Stomach (tissue), 4 donors: ENCODE results near the gene ARHGEF2.

Experiments used
- CTCF ChIP-seq, 7 experiments: fragments of 450-650 bp in 4 of 7; fragments of 200-600 bp in 3 of 7; sonication (generic) in 3 of 7; IDR thresholded peaks; one replicate each; pipeline ENCODE4 v1.5.1; 2016 to 2019; ENCODE audit warnings: antibody characterized with exemption in 7 of 7, control low read depth in 2 of 7, mild to moderate bottlenecking in 1 of 7
- EP300 ChIP-seq: sonication (generic); formaldehyde crosslinking; IDR thresholded peaks from one replicate; pipeline ENCODE4 v1.6.1; 2017; ENCODE audit warnings: antibody characterized with exemption
- POLR2AphosphoS5 ChIP-seq, 3 donors: sonication (generic); formaldehyde crosslinking; IDR thresholded peaks; one replicate each; pipeline ENCODE4 v1.6.1; 2016; ENCODE audit warnings: antibody characterized with exemption in 3 of 3

DNA sequence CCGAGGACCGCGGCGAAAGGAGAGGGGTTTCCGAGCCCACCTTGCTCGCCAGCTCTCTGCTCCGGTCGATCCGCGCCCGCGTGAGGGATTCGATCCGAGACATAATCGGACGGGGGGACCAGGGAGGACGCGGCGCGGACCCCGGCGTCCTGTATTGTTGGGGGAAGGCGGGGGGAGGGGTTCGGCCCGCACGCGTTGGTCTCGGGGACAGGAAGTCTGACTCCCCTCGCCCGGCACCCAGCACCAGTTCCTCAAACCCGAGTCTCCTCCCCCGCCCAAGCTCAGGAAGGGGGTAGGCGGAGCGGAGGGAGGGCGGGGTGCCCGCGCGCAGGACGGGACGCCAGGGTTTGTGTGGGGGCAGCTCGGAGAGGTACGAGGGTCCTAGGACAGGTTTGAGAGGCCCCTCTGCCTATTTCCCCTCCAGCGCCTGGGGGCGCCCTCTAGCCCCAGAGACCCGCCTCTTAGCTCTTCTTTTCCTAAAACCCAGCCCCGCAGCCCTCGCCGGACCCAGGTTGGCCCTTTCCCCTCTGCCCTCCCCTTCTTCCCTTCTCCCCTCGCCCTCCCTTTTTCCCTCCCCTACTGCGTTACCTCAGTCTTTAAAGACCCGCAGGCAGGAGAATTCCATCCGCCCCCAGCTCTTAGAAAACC is at the start of gene ARHGEF2:
- TF ChIP-seq CTCF (IDR thresholded peaks at IDR 0.05) (peak in 1 of 7 experiments; percentile 11), EP300 (no peak), POLR2AphosphoS5 (IDR thresholded peaks at IDR 0.05) (peak in 2 of 3 donors; percentile 77)
